RCC 7860 (cell line): ENCODE results near the gene AMY1B.
A peak's percentile ranks its signal among the peaks of the same experiment; 100 is the strongest.
"Not testable (repeated sequence)": the region's sequence is repeated elsewhere in the genome, so short reads cannot be mapped to it uniquely, and the experiment has no call there.

Experiments
- DNase-seq: peaks from one replicate; pipeline ENCODE4 v3.0.0-alpha.2; 2015; ENCODE audit warnings: low spot score
- FAIRE-seq: peaks from 2 replicates; lab custom pipeline; 2012; peaks lifted over from hg19 to GRCh38; lab: Jason Lieb, UNC

The AMY1B gene

DNA sequence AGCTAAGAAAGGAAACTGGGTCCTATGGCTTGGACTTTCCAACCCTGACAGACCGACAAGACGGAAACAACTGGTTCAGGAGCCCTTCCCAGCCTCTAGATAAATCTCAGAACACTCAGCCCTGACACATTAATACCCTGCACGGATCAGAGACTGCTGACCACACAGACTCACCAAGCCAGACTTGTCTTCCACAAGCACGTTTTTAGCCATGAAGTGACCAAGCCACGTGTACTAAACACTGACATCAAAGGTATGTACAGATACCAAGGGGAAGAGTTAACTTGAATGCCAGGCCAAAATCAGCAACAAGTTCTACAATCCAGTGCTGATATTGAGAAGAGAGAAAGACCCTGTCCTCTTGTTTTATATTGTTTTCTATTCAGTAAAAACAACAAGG is at the start of gene AMY1B:
AMY1B (minus strand) TSS at position 101 of the 400 bp plus-strand sequence. CDS start 571 bp downstream, outside the sequence.
- not testable (repeated sequence) for DNase-seq, FAIRE-seq

DNA sequence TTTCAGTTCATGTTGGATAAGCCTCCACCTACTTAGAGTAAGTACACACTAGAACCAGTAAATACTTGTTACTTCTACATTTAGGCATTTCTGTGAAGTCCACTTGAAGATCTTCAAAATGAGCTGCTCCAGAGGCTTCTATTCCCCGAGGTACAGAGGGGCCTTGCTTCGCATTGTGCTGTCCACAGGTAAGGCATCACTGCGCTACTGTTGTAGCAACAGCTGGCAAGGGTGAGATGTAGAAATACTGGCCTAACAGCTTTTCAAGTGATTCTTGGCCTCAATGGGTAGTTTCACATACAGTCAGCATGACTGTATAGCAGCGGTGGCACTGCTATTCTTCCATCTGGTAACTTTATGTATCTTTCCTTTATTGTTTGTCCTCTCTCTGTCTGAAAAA is 49.0 kb upstream of the AMY1B start:
- not testable (repeated sequence) for FAIRE-seq, DNase-seq

GRCh38 chr1:103744449-103744848 is 48.4 kb upstream of the AMY1B start:
- not testable (repeated sequence) for DNase-seq, FAIRE-seq

- not testable (repeated sequence) for FAIRE-seq, DNase-seq
These were observed 42.0 kb upstream of the AMY1B start for GRCh38 chr1:103738031-103738430.

DNA sequence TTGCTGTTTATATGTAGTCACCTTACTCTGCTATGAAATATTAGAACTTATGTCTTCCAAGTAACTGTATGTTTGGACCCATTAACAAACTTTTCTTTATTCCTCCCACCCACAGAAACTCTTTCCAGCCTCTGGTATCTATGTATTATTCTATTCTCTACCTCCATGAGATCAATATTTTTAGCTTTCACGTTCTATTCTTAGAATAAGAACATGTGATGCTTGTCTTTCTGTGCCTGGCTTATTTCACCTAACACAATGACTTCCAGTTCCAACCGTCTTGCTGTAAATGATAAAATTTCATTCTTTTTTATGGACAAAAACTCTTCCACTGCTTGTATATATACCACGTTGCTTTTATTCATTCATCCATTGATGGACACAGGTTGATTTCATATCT is 39.3 kb upstream of the AMY1B start:
- not testable (repeated sequence) for DNase-seq, FAIRE-seq

- not testable (repeated sequence) for FAIRE-seq, DNase-seq
These were observed 25.5 kb upstream of the AMY1B start for GRCh38 chr1:103721473-103721872.

- DNase-seq, FAIRE-seq: not testable (repeated sequence)
These were observed 21.4 kb upstream of the AMY1B start for GRCh38 chr1:103717404-103717803.

GRCh38 chr1:103710381-103710780 is 14.4 kb upstream of the AMY1B start:
- FAIRE-seq, DNase-seq: not testable (repeated sequence)

- DNase-seq, FAIRE-seq: not testable (repeated sequence)
These were observed 11.7 kb upstream of the AMY1B start for GRCh38 chr1:103707670-103708069.

DNA sequence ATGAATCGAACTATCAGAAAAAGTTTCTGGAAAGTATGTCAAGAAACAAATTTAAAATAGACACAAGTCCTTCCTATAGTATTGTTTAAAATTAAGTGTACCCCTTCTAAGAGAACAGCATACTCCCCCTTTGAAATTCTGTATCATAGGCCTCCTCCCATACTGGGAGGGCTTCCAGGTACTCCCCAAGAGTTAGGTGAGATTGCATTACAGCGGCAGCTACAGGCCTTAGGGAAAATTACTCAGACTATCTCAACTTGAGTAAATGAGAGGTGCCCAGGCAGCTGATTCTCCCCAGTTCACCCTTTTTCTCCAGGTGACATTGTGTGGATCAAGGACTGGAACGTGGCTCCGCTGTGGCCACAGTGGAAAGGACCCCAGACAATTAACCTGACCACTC is 5.2 kb upstream of the AMY1B start:
- not testable (repeated sequence) for DNase-seq, FAIRE-seq

DNA sequence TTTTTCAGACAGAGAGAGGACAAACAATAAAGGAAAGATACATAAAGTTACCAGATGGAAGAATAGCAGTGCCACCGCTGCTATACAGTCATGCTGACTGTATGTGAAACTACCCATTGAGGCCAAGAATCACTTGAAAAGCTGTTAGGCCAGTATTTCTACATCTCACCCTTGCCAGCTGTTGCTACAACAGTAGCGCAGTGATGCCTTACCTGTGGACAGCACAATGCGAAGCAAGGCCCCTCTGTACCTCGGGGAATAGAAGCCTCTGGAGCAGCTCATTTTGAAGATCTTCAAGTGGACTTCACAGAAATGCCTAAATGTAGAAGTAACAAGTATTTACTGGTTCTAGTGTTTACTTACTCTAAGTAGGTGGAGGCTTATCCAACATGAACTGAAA is 4.7 kb upstream of the AMY1B start:
- DNase-seq, FAIRE-seq: not testable (repeated sequence)

- not testable (repeated sequence) for DNase-seq, FAIRE-seq
These were observed 1.4 kb upstream of the AMY1B start for GRCh38 chr1:103697430-103697829.

GRCh38 chr1:103676335-103676734 is 19.7 kb downstream of the AMY1B start:
- DNase-seq, result not testable (repeated sequence)

DNA sequence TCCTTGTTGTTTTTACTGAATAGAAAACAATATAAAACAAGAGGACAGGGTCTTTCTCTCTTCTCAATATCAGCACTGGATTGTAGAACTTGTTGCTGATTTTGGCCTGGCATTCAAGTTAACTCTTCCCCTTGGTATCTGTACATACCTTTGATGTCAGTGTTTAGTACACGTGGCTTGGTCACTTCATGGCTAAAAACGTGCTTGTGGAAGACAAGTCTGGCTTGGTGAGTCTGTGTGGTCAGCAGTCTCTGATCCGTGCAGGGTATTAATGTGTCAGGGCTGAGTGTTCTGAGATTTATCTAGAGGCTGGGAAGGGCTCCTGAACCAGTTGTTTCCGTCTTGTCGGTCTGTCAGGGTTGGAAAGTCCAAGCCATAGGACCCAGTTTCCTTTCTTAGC is 40.5 kb downstream of the AMY1B start, which contains the start of gene AMY1A:
AMY1A (plus strand) TSS at position 301 of the 400 bp plus-strand sequence. CDS start 571 bp downstream, outside the sequence.
- FAIRE-seq, result not testable (repeated sequence)

More at GRCh38 chr1:103676335-103676734, 19.7 kb downstream of the AMY1B start:
- not testable (repeated sequence) for FAIRE-seq

DNA sequence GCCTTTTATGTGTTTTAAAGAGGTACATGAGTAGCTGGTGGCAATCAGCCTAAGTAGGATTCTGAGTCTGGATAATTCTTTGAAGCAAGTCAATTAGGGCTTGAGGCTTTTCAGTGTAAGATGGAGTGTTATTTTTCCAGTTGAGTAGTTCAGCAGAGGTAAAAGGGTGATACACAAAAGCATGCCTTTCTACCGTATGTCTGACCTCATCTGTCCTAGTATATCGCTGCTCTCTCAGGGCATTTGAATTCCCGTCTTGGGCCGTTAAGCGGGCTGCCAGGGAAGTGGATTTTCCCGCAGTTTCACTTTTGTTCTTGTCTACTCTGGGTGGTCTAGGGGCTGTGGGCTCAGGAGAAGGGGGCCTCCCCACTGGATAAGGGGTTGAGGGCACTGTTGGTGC is 41.9 kb downstream of the AMY1B start:
- FAIRE-seq, DNase-seq: not testable (repeated sequence)

More for the DNA sequence above, 40.5 kb downstream of the AMY1B start, which contains the start of gene AMY1A:
- DNase-seq, result not testable (repeated sequence)

DNA sequence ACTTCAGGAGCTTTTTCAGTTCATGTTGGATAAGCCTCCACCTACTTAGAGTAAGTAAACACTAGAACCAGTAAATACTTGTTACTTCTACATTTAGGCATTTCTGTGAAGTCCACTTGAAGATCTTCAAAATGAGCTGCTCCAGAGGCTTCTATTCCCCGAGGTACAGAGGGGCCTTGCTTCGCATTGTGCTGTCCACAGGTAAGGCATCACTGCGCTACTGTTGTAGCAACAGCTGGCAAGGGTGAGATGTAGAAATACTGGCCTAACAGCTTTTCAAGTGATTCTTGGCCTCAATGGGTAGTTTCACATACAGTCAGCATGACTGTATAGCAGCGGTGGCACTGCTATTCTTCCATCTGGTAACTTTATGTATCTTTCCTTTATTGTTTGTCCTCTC is 45.1 kb downstream of the AMY1B start:
- FAIRE-seq, DNase-seq: not testable (repeated sequence)

GRCh38 chr1:103650305-103650704 is 45.7 kb downstream of the AMY1B start:
- not testable (repeated sequence) for FAIRE-seq, DNase-seq

- peak; percentile 42 for FAIRE-seq
- DNase-seq, result not testable (repeated sequence)
These were observed 52.1 kb downstream of the AMY1B start for GRCh38 chr1:103643908-103644307.

DNA sequence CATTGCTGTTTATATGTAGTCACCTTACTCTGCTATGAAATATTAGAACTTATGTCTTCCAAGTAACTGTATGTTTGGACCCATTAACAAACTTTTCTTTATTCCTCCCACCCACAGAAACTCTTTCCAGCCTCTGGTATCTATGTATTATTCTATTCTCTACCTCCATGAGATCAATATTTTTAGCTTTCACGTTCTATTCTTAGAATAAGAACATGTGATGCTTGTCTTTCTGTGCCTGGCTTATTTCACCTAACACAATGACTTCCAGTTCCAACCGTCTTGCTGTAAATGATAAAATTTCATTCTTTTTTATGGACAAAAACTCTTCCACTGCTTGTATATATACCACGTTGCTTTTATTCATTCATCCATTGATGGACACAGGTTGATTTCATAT is 54.8 kb downstream of the AMY1B start:
- FAIRE-seq, DNase-seq: not testable (repeated sequence)
